ENCODE measurements around the gene TIMMDC1. TPM values are rescaled to one million over a fixed set of nuclear protein-coding genes. Genes with fewer than 3 reads are reported as not detected.
A peak's percentile ranks its signal among the peaks of the same experiment; 100 is the strongest.

Gene TIMMDC1
- total and polyA plus RNA-seq, 2 of the 13 experiments (the other 11 are each of a cell fraction or from before 2014, with no cell fraction given): 50.0 to 77.8 TPM

- no peak; the same call in 1 of the 2 replicates for TF ChIP-seq ZNF142 (CRISPR knock-in tag; IDR thresholded peaks at IDR 0.05)
- TF ChIP-seq HMGA1 (CRISPR knock-in tag; conservative IDR thresholded peaks at IDR 0.05): no peak
- TF ChIP-seq TRIM24 (CRISPR knock-in tag; IDR thresholded peaks at IDR 0.05): no peak
- TF ChIP-seq MAFF (IDR thresholded peaks at IDR 0.05; ENCODE audit: low read depth, low read length): peak; percentile 39; the same call in 1 of the 2 replicates
- peak; percentile 91 for TF ChIP-seq SALL1 (CRISPR knock-in tag; IDR thresholded peaks at IDR 0.05)
- peak; percentile 76 for TF ChIP-seq SALL2 (CRISPR knock-in tag; IDR thresholded peaks at IDR 0.05)
- no peak for TF ChIP-seq ZNF20 (CRISPR knock-in tag; IDR thresholded peaks at IDR 0.05)
- TF ChIP-seq DRAP1 (CRISPR knock-in tag; IDR thresholded peaks at IDR 0.05): peak; percentile 99
- TF ChIP-seq ZNF12 (CRISPR knock-in tag; IDR thresholded peaks at IDR 0.05): no peak; the same call in 1 of the 2 replicates
- TF ChIP-seq TBL1XR1 (IDR thresholded peaks at IDR 0.05; ENCODE audit: borderline replicate concordance, low read length, partially characterized antibody): peak; percentile 75
- TF ChIP-seq ZNF280D (CRISPR knock-in tag; IDR thresholded peaks at IDR 0.05): no peak
- TF ChIP-seq KLF11 (CRISPR knock-in tag; IDR thresholded peaks at IDR 0.05): peak; percentile 91
- TF ChIP-seq ZNF232 (CRISPR knock-in tag; IDR thresholded peaks at IDR 0.05; ENCODE audit: borderline replicate concordance): peak; percentile 71; the same call in 1 of the 2 replicates
- peak; percentile 61 for TF ChIP-seq ZNF143 (CRISPR knock-in tag; IDR thresholded peaks at IDR 0.05)
- no peak for TF ChIP-seq MBD4 (IDR thresholded peaks at IDR 0.05; ENCODE audit: borderline replicate concordance, low read length)
- peak; percentile 63 for TF ChIP-seq MIXL1 (CRISPR knock-in tag; IDR thresholded peaks at IDR 0.05)
- TF ChIP-seq CBFB (CRISPR knock-in tag; IDR thresholded peaks at IDR 0.05): peak; percentile 90
- TF ChIP-seq RXRB (CRISPR knock-in tag; IDR thresholded peaks at IDR 0.05; ENCODE audit: borderline replicate concordance): peak; percentile 79
- TF ChIP-seq RFXANK (CRISPR knock-in tag; IDR thresholded peaks at IDR 0.05): peak; percentile 55; the same call in 1 of the 2 replicates
- TF ChIP-seq ZBTB1 (CRISPR knock-in tag; IDR thresholded peaks at IDR 0.05; ENCODE audit: borderline replicate concordance): no peak
- peak; percentile 81 for TF ChIP-seq ZNF891 (CRISPR knock-in tag; IDR thresholded peaks at IDR 0.05)
- TF ChIP-seq ZNF230 (CRISPR knock-in tag; IDR thresholded peaks at IDR 0.05): peak; percentile 54; the same call in 1 of the 2 replicates
Observed at GRCh38 chr3:119463171-119464169, 34.9 kb upstream of the TIMMDC1 start, which contains the start of gene TMEM39A (continued).

Measured in HepG2 (cell line).